HG03469 (cell line): Measurements from ENCODE around the gene ADAMTS8.

Experiments
- ATAC-seq: cut with Tn5 transposase; IDR thresholded peaks from one replicate; pipeline ENCODE4 v1.9.1; 2021; ENCODE audit warnings: mild to moderate bottlenecking, moderate library complexity, moderate number of reproducible peaks; ENCODE audit not compliant: unreplicated experiment

ADAMTS8 gene

DNA sequence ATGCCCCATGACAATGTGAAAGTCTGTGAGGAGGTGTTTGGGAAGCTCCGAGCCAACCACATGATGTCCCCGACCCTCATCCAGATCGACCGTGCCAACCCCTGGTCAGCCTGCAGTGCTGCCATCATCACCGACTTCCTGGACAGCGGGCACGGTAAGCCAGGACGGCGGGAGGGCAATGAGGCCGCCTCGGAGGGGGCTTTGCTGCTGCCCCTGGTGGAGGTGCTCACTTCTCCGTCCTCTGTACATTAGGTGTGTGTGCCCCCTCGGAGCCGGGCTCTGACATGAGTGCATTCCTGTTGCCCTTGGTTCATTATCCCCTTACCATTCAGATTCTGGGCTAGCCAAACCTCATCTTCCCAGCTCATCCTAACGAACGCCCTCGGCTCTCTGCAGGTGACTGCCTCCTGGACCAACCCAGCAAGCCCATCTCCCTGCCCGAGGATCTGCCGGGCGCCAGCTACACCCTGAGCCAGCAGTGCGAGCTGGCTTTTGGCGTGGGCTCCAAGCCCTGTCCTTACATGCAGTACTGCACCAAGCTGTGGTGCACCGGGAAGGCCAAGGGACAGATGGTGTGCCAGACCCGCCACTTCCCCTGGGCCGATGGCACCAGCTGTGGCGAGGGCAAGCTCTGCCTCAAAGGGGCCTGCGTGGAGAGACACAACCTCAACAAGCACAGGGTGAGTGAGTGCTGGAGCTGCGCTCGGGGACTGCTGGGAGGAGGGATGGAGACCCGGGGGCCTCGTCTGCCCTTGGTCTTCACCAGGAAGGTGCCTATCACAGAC lies 33.9 kb upstream of the ADAMTS8 start:
- ATAC-seq, result no peak

DNA sequence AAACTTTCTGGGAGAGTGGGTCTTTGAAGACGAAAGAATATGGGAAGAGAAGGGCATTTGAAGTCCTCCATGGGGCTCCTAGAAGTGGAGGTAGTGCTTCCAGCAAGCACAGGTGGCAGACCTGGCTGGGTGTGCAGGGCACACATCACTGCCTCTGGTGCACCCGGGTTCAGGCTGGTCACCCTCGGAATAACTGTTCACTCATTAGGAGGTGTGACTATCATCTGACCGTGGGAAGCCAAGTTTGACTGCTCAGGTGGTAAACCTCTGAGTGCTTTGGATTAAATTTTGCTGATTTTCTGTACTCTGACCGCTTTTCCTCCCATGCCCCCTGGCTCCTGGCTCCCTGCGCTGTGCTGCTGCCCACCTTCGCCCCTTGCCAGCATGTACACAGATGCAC lies 31.1 kb upstream of the ADAMTS8 start:
- no peak for ATAC-seq

DNA sequence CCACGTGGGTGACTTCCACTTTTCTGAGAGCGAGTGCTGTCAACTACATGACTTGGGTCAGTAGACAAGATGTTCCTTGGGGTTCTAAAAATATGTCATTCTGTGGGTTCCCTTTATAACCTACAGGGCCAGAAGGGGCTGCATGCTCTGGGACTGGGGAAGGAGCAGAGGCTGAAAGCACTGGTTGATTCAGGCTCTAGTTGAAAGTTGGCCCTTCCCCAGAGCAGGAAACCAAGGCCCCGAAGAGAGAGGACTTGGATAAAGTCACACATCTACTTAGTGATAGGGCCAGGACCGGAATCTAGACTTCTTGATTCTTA lies 30.0 kb upstream of the ADAMTS8 start:
- no peak for ATAC-seq

DNA sequence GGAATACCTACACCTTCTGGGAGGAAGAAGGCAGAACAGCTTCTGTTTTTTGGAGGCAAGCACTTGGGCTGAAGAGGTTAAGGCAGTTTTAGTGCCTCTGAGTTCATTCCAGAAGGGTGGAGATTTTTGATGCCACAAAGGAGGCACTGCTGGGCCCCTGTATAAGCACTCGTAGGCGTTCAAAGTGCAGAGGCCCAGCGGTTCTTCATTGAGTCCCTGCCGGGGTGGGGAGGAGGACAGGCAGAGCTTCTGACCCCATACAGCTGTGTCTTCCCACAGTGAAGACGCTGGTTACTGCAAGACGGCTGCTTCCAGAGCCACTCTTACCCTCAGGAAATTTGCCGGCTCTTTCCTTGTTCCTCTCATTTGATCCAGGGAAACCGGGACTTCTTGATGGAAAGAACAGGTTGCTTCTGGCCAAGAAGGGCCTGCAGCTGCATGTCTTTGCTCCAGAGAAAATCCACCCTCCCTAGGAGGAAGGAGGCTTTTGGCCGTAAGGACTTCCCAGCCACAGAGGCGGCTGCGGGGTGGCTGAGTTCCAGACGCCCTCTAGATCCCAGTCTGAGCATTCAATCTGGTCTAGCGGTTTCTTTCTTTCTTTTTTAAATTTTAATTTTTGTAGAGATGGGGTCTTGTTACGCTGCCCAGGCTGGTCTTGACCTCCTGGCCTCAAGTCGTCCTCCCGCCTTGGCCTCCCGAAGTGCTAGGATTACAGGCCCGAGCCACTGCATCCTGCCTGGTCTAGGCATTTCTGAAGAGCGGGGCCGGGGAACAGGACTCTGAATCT lies 29.4 kb upstream of the ADAMTS8 start:
- ATAC-seq, result no peak

DNA sequence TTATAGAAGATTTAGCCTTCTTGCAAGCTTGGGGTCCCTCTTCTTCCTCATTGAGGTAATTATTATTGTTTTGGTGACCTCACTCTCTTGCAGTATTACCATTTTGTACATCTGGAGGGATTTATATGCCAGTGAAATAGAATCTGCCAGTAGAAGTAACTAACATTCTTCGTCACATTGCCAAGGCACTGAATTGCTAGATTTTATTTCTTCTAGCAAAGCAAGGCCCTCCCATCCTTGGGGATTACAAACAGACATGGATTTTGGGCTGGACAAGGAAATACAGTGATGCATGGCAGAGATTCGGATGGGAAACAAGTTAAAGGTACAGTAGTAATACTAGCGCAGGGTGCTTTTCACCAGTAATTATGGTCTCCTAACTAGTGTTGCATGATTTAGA lies 27.9 kb upstream of the ADAMTS8 start:
- ATAC-seq, result no peak

DNA sequence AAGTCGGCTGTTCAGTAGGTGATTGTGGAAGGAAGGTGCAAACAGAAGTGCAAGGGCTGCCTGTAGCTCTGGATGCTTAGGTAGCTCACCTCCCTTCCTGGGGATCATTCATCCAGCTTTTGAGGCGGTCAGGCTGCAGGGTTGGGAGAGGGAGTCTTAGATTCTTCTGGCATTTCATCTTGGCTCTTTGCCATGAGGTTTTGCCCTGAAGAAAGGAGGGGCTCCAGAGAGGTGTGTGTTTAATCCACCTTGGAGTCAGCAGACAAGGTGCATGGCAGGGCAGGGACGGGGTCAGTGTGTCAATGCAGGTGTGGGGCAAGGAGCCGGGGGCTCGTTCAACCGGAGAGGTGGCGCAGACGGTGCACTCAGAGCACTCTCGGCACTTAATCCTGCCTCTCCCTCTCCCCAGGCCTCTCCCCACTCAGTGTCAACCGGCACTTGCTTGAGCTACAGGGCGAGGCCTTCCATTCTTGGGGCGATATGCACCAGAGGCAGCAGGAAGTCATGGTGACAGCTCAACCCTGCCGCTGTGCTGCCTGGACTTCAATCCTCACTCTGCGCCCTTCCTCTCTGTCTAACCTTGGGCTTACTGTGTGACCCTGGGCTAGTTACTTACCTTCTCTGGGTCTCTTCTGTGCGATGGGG lies 27.2 kb upstream of the ADAMTS8 start:
- no peak for ATAC-seq

DNA sequence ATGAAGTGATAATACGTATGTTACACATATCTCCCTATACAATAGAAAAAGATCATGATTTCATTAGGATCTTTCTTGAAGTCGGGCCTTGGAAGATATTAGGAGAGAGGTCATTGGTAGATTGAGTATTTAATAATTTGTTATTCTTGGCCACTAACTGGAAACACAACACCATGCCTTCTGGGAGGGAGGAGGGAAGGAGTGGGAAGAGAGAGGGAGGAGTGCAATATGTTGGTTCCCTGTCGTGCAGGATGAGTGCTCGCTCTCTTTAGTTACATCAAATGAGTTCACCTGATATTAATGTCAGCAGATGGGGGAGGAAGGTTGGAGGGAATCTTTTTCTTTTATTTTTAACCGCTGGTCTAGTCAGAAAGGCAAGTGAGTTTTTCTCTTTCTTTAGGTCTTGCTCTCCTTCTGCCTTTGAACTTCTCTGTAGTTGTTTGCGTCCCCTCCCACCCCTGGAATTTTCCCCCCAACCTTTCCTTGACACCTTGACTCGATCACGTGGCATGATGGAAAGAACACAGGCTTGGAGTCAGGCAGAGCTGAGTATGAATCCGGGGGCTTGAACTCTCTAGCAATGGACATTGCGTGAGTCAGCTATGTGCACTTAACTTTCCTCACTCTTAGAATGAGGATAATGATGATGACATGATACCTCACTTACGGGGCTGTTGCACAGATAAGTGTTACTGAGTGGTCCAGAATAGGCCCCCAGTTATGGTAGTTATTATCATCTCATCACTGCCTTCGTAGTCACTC lies 26.3 kb upstream of the ADAMTS8 start:
- ATAC-seq, result no peak

DNA sequence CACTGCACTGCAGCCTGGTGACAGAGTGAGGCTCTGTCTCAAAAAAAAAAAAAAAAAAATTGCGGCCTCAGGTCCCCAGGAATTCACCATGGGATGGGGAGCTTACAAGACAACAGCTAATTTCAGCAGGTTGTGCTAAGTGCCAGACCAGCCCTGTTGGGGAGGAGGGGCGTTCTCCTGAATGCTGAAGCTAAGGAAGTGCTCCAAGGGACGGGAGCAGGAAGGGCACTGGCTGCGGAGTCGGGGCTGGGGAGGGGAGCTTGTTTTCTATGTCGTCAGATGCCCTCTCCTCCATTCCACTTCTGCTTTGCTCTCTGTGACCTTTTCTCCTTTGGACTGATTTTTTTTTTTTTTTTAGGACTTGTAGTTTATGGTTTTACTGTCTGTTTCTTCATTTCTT lies 24.5 kb upstream of the ADAMTS8 start:
- no peak for ATAC-seq

DNA sequence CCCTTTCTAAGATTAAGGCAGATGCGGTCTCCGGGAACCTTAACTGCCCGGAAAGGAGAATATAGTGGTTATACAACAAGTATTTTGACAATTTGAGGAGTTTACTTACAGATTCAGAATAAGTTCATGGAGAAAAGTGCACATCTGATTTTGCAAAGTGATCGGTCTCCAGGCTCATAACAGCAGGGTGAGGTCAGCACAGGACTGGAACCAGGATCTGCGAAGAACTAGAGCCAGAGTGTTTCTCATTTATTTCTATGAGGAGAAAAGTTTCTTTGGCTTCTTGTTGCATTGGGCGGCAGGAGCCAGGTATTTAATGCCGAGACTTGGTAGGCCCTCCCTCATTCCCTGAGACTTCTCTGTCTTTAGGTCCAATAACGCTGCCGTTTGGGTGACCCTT lies 23.8 kb upstream of the ADAMTS8 start:
- no peak for ATAC-seq

DNA sequence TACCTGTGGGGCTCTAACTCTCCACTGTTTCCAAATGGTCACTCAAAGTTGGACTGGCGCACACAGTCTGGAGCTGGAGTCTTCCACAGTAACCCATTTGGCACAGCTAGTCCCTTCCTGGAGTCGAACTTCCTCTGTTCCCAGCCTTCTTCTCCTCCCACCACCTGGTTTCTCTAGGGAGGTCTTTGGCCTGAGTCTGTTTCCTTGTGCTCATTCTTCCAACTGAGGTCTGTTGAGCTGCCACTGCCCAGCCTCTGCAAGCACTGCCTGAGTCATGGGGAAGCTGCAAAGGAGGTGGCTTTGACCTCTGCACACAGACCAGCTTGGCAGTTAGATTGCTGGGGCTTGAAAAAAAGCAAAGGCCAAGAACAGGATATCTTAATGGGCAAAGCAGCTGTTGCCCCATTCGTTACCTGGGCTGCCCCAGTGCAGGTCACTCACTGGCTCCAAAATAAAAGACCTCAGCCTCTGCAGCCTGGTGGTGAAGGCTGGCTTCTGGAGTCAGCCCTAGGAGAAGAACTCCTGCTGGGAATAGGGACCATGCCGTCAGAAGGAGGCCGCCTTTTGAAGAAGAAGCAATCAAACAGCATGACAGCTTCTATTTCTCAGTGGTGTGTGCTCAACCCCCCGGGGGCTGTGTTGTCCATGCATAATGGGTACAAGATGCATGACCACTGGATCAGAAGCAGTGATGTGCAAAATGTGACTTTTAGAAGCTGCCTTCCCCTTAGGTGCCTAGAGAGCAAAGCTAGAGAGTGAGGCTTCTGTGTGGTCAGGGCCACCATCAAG lies 23.0 kb upstream of the ADAMTS8 start:
- ATAC-seq, result no peak

DNA sequence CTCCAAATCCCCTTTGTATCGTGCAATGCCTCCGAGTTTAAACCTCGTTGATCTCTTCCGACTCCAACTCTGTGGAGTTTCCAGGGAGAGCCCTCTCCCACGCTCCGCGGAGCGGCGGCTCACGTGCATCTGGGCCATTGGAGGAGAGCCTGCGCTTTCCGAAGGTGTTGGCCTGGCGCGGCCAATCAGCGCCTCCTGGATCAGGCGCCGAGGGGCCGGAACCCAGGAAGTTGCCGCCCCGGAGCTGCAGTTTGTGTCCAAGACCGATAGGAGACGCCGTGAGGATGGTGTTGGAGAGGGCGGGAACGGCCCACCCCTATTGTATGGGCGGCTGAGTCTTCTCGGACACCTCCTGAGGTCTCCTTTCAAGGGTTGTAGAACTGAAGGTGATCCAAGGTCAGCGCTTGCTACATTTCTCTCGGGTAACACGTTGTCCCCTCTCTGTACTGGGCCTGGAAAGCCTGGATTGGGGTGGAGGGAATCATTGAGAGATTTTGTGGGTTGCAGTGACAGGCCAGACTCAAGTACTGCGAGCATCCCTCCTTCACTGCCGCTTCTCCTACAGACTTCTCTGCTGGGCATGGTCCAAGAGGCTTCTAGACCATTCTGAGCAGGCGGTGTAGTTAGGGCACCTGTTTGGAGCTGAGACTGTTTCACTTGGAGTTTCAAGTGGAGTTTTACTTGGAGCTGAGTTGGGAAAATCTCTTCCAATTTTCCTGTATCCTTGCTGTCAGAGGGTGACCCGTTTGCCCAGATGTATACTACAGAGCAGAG lies 21.8 kb upstream of the ADAMTS8 start:
- ATAC-seq, result no peak

DNA sequence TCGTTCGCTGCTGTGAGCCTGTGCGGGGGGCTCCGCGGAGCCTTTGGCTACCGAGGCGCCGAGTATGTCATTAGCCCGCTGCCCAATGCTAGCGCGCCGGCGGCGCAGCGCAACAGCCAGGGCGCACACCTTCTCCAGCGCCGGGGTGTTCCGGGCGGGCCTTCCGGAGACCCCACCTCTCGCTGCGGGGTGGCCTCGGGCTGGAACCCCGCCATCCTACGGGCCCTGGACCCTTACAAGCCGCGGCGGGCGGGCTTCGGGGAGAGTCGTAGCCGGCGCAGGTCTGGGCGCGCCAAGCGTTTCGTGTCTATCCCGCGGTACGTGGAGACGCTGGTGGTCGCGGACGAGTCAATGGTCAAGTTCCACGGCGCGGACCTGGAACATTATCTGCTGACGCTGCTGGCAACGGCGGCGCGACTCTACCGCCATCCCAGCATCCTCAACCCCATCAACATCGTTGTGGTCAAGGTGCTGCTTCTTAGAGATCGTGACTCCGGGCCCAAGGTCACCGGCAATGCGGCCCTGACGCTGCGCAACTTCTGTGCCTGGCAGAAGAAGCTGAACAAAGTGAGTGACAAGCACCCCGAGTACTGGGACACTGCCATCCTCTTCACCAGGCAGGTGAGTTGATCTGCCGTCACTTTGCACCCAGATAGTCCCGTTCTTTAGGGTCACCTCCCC lies 21.0 kb upstream of the ADAMTS8 start:
- no peak for ATAC-seq

DNA sequence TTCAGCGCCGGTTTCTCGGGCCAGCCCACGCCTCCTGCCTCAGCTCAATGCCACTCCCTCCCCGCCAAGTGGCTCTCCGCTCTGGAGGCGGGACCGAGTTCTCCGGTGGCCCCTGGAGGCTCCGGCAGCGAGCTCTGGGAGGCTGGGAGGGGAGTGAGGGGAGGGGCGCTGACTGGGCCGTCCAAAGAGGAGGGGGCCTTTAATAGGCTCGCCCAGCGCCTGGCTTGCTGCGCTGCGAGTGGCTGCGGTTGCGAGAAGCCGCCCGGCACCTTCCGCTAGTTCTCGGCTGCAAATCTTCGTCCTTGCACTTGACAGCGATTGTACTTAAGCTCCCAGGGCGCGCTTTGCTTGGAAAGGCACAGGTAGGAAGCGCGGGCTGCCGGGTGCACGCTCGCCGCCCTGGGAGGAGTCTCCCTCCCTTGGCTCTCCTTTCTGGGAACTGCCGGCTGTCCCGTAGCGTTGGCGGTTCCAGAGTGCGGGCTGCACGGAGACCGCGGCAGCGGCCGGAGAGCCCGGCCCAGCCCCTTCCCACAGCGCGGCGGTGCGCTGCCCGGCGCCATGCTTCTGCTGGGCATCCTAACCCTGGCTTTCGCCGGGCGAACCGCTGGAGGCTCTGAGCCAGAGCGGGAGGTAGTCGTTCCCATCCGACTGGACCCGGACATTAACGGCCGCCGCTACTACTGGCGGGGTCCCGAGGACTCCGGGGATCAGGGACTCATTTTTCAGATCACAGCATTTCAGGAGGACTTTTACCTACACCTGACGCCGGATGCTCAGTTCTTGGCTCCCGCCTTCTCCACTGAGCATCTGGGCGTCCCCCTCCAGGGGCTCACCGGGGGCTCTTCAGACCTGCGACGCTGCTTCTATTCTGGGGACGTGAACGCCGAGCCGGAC lies 20.3 kb upstream of the ADAMTS8 start, which contains the start of gene ADAMTS15:
ADAMTS15 (plus strand) TSS at position 230 of the 894 bp plus-strand sequence; CDS start at position 559, 329 bp downstream.
- ATAC-seq, result no peak

DNA sequence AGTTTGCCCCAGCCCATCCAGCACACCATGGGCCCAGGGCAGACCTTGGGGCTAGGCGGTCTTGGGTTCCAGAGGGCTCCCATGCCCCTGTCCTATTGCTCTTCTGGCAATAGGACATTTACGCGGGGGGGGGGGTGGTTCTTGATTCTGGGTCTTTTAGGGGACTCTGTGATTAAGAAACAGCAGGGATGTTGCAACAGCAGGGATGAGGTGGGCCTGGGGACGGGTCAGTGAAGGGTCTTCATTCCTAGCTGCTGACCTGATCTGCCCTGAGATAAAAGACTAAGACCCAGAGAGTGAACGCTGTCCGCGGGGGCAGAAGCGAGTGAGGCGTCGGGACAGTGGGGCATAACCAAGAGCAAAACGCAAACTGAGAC lies 19.6 kb upstream of the ADAMTS8 start:
- ATAC-seq, result no peak

DNA sequence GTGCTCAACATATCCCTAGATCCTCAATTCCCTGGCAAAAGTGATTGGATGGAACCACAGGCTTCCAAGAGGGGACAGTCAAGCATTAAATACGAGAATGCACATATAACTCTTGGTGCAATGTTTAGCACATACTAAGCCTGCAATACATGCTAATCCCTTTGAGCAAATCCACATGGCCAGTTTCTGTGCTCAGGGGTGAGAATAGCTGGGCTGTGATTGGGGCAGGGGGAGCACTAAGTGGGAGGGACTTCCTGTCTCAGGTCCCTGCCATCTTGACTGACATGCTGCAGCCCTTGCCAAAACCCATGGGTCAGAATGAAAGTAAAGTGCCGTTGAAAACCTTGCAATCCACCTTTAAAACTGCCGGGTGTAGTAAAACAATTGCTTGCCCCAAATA lies 17.4 kb upstream of the ADAMTS8 start:
- no peak for ATAC-seq

DNA sequence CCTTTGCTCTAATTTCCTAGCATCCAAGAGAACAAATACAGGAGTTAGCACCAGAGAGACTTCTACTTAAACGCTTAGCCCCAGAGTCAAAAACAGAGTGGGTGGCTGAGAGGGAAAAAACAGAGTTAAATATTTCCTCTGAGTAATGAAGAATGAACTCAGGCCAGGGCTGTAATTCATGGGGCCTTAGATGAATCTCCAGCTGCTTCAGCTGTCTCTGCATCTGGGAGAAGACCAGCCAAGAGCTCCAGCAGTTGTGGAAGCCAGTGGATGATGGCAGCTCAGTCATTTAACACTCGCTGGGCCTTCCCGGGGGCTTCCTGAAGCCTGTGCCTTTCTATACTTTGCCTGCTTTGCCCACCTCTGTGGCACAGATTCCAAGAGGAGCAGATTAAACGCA lies 14.3 kb upstream of the ADAMTS8 start:
- no peak for ATAC-seq

DNA sequence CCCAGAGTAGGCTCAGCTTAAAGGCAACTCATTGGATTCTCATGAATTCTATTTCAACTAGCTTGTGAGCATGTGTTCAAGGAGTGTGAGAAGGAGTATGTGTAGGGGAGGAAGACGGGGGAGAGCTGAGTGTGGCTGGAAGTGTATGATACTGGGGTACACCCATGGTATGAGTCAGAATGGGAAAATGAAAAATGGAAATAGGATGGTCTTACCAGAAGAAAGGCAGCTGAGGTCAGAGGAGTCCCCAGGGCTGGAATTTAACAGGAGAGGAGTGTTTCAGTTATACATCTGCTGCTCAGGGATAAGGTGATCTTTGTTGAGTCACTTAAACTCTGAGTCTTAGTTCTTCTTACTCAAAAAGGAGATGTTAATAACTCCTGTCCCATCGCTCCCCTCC lies 13.3 kb upstream of the ADAMTS8 start:
- no peak for ATAC-seq

DNA sequence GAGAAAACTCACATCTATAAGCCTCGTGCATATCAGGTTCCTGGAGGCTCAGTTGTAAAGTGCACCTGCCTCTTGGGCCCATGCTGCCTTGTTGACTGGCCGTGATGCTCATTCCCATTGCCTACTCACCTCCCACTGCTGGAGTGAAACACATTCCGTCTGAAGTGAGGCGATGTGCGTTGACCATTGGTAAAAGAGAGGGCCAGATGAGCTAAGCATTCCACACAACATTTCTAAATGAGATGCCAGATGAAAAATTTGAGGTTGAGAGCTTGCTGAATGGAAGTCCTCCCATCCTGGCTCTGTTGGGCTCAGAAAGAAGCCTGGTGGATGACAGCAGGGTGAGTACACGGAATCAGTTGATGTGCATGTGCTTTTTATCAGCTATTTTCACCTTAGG lies 11.5 kb upstream of the ADAMTS8 start:
- no peak for ATAC-seq
